Panc1 (cell line): Measurements from ENCODE around the gene TMEM127. TPM values are rescaled to one million over a fixed set of nuclear protein-coding genes. Genes with fewer than 3 reads are reported as not detected.

Source experiments
- ATAC-seq: fragments of 200-7000 bp; cut with Tn5 transposase; 2 replicates; pipeline ENCODE4 v1.9.1; 2020; ENCODE audit warnings: mild to moderate bottlenecking, moderate library complexity
- BruUV-seq: library from RNA; stranded (reverse); fragments of 400-500 nt; replicated peaks from 2 replicates; lab custom pipeline; 2021; lab: Mats Ljungman, UMichigan
- CTCF ChIA-PET: fragments of 300-600 bp; sonication (Branson Sonifier 250); formaldehyde crosslinking; loops from one replicate; lab custom pipeline; 2022; ENCODE audit warnings: antibody characterized with exemption; lab: Charles Lee
- POLR2A ChIA-PET: fragments of 300-600 bp; sonication (Branson Sonifier 250); formaldehyde crosslinking; loops from one replicate; lab custom pipeline; 2022; ENCODE audit warnings: antibody characterized with exemption; lab: Charles Lee
- DNase-seq: peaks from one replicate; pipeline ENCODE4 v3.0.0-alpha.2; 2010; ENCODE audit warnings: low read depth, low spot score
- H3K27ac ChIP-seq: 2 replicates; pipeline ENCODE4 v1.5.1; 2011; ENCODE audit warnings: mild to moderate bottlenecking, low read length, inconsistent platforms
- H3K27me3 ChIP-seq: fragments of 200-500 bp; sonication (Bioruptor generic); 2 replicates; pipeline ENCODE4 v1.6.0; 2014; ENCODE audit warnings: low read length, inconsistent platforms; ENCODE audit not compliant: control insufficient read depth, insufficient read depth
- H3K36me3 ChIP-seq: fragments of 200-500 bp; sonication (Bioruptor generic); 2 replicates; pipeline ENCODE4 v1.5.1; 2014; ENCODE audit warnings: inconsistent platforms, mild to moderate bottlenecking, low read length, moderate library complexity; ENCODE audit not compliant: control insufficient read depth, insufficient read depth
- H3K4me1 ChIP-seq: 2 replicates; pipeline ENCODE4 v1.5.1; 2011; ENCODE audit warnings: inconsistent platforms, mild to moderate bottlenecking, low read length, moderate library complexity; ENCODE audit not compliant: control insufficient read depth, insufficient read depth
- H3K4me3 ChIP-seq, 2 experiments: 2 replicates each; pipeline ENCODE4 v1.5.1; 2011 to 2012; ENCODE audit warnings: low read depth in 2 of 2, low read length in 2 of 2, mild to moderate bottlenecking in 2 of 2, inconsistent platforms in 1 of 2, moderate library complexity in 1 of 2
- H3K9me3 ChIP-seq: fragments of 200-500 bp; sonication (Bioruptor generic); 2 replicates; pipeline ENCODE4 v1.5.1; 2014; ENCODE audit warnings: low read depth, mild to moderate bottlenecking, inconsistent platforms, low read length, moderate library complexity; ENCODE audit not compliant: control insufficient read depth, insufficient read depth
- POLR2AphosphoS5 ChIP-seq: IDR thresholded peaks from 2 replicates; pipeline ENCODE4 v1.6.1; 2012; ENCODE audit warnings: mild to moderate bottlenecking, low read depth, low read length, moderate library complexity
- SIN3A ChIP-seq: IDR thresholded peaks from 2 replicates; pipeline ENCODE4 v1.6.1; 2012; ENCODE audit warnings: low read depth, mild to moderate bottlenecking, low read length, moderate library complexity, borderline replicate concordance; ENCODE audit not compliant: insufficient read depth
- TCF7L2 ChIP-seq: IDR thresholded peaks from 2 replicates; pipeline ENCODE4 v1.6.1; 2011; ENCODE audit warnings: mild to moderate bottlenecking, low read depth, low read length, inconsistent platforms
- in situ Hi-C: cut with HindIII; loops from 2 replicates; pipeline ENCODE4 v1.10.0; 2016; ENCODE audit warnings: low sequenced_read_pairs, low pct_unique_long_range_greater_than_20kb
- intact Hi-C: fragments of 100-400 bp; cut with micrococcal nuclease; formaldehyde crosslinking; loops from one replicate; pipeline ENCODE4 v1.10.0; 2022; ENCODE audit not compliant: unreplicated experiment
- total RNA-seq: library from RNA; stranded (reverse); gene quantifications from one replicate; pipeline ENCODE4 v1.2.1, GENCODE V29; 2021; ENCODE audit not compliant: unreplicated experiment
- TF ChIP-seq, protein P1 (sequence below), 2 experiments: IDR thresholded peaks; 2 replicates each; pipeline ENCODE4 v1.6.1; 2011 to 2012; ENCODE audit warnings: low read depth in 2 of 2, control low read depth in 1 of 2, low read length in 1 of 2, mild to moderate bottlenecking in 1 of 2, moderate library complexity in 1 of 2; ENCODE audit not compliant: insufficient read depth in 1 of 2
- TF ChIP-seq, protein P2 (sequence below): fragments of 450-650 bp; IDR thresholded peaks from 2 replicates; pipeline ENCODE4 v1.5.1; 2017; ENCODE audit warnings: mild to moderate bottlenecking

TMEM127 gene
- total RNA-seq, 1 experiment from 2014 or later = 63.1 TPM

DNA sequence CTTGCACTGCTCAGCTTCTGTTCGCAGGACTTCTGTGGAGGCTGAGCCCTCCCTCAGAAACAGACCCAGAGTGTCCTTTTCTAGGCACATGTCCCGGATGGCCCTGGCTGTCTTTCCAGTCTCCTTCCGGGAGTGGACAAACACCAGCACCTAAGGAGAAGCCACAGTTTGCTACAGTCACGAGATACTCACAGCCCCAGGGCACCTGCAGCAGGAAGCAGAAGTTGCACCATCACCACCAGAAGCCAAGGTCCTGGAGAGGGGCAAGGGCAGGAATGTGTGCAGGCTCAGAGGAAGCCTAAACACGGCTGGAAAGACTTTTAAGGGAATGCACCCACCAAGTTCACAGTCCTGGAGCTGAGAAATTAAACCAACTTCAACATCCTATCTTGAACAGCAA lies 26.0 kb upstream of the TMEM127 start:
- DNase-seq = no peak
- Histone ChIP-seq H3K9me3 (no peaks in the 10 kb centered on the region), H3K27me3 (no peaks in the 10 kb centered on the region), H3K27ac (no peak overlapping the region), H3K4me1 (no peaks in the 10 kb centered on the region), H3K4me3 (no peak overlapping the region), H3K36me3 (peaks cover 79% of the 10 kb centered on the region)
- POLR2A ChIA-PET = no interaction called here
- intact Hi-C loops = no loop called here
- no TSS peak for BruUV-seq
- CTCF ChIA-PET = no interaction called here
- in situ Hi-C loops = no loop called here
- ATAC-seq = no peak
- TF ChIP-seq TCF7L2 (no peak), POLR2AphosphoS5 (no peak), SIN3A (no peak)
- TF ChIP-seq, protein P1, sequence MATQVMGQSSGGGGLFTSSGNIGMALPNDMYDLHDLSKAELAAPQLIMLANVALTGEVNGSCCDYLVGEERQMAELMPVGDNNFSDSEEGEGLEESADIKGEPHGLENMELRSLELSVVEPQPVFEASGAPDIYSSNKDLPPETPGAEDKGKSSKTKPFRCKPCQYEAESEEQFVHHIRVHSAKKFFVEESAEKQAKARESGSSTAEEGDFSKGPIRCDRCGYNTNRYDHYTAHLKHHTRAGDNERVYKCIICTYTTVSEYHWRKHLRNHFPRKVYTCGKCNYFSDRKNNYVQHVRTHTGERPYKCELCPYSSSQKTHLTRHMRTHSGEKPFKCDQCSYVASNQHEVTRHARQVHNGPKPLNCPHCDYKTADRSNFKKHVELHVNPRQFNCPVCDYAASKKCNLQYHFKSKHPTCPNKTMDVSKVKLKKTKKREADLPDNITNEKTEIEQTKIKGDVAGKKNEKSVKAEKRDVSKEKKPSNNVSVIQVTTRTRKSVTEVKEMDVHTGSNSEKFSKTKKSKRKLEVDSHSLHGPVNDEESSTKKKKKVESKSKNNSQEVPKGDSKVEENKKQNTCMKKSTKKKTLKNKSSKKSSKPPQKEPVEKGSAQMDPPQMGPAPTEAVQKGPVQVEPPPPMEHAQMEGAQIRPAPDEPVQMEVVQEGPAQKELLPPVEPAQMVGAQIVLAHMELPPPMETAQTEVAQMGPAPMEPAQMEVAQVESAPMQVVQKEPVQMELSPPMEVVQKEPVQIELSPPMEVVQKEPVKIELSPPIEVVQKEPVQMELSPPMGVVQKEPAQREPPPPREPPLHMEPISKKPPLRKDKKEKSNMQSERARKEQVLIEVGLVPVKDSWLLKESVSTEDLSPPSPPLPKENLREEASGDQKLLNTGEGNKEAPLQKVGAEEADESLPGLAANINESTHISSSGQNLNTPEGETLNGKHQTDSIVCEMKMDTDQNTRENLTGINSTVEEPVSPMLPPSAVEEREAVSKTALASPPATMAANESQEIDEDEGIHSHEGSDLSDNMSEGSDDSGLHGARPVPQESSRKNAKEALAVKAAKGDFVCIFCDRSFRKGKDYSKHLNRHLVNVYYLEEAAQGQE (IDR thresholded peaks at IDR 0.05; ENCODE audit: insufficient read depth in 1 of 2, low read depth in 2 of 2, low read length in 1 of 2) = no peak
- TF ChIP-seq, protein P2, sequence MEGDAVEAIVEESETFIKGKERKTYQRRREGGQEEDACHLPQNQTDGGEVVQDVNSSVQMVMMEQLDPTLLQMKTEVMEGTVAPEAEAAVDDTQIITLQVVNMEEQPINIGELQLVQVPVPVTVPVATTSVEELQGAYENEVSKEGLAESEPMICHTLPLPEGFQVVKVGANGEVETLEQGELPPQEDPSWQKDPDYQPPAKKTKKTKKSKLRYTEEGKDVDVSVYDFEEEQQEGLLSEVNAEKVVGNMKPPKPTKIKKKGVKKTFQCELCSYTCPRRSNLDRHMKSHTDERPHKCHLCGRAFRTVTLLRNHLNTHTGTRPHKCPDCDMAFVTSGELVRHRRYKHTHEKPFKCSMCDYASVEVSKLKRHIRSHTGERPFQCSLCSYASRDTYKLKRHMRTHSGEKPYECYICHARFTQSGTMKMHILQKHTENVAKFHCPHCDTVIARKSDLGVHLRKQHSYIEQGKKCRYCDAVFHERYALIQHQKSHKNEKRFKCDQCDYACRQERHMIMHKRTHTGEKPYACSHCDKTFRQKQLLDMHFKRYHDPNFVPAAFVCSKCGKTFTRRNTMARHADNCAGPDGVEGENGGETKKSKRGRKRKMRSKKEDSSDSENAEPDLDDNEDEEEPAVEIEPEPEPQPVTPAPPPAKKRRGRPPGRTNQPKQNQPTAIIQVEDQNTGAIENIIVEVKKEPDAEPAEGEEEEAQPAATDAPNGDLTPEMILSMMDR = no peak

- Histone ChIP-seq H3K27ac (no peak overlapping the region), H3K36me3 (peaks cover 73% of the 10 kb centered on the region), H3K4me1 (no peaks in the 10 kb centered on the region), H3K9me3 (no peaks in the 10 kb centered on the region), H3K27me3 (no peaks in the 10 kb centered on the region), H3K4me3 (no peak overlapping the region)
- in situ Hi-C loops (no loop called here), intact Hi-C loops (no loop called here)
- DNase-seq (no peak), ATAC-seq (no peak)
- TF ChIP-seq, protein P1 (IDR thresholded peaks at IDR 0.05; ENCODE audit: insufficient read depth in 1 of 2, low read depth in 2 of 2, low read length in 1 of 2) = no peak
- TF ChIP-seq, protein P2 = no peak
- TF ChIP-seq TCF7L2 (no peak), POLR2AphosphoS5 (no peak), SIN3A (no peak)
- CTCF ChIA-PET = no interaction called here
- BruUV-seq = no TSS peak
- POLR2A ChIA-PET = no interaction called here
These were observed 21.6 kb upstream of the TMEM127 start for GRCh38 chr2:96287273-96287856.
